Activated CD8-positive, alpha-beta memory T cell treated with anti-CD3 and anti-CD28 coated beads for 1 hour (primary cell): Measurements from ENCODE around the gene KIAA0319L.
A peak's percentile ranks its signal among the peaks of the same experiment; 100 is the strongest.

Experiments
- DNase-seq, 2 donors: peaks; one replicate each; pipeline ENCODE4 v3.0.0-alpha.2; 2020; ENCODE audit warnings: low read depth in 1 of 2; ENCODE audit errors: extremely low read depth in 1 of 2

The KIAA0319L gene

DNA sequence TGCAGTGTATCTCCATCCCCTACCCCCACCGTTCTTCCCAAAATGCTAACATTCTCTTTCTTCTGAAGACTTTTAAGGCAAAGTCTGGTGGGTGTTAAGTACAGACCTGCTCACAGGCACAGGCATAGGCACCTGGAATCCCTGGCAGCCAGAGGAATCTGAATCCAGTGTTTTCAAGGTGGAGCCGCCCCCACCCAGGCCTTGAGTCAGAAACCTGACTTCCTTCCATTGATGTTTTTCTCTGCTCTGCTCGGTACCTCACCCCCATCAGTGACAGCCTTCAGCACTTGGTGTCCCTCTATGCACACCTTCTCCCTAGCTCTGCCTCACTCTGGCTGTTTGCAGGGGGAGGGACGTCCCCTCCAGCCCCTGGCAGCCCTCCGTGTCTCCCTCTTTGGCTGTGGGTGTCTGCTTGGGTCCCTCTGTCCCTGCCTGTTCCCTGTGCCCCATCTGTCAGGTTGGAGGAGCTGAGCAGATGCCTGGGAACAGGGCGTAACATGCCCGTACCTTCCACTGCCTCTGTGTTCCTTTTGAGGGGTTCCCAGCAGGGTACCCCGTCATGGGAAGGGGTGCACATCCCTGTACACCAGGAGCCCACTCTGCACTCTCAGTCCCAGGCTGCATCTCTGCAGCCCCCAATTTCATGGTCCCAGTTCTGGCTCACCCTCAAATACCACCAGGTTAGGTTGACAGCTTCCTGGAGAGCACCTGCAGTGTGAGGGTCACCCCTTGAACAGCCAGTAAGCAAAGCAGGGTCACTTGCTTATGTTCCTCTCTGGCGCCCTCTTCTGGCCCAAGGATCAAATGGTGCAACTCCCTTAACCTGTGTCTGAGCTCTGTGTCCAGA lies 7.1 kb upstream of the KIAA0319L start:
- peak; percentile 53 to 64 for DNase-seq

DNA sequence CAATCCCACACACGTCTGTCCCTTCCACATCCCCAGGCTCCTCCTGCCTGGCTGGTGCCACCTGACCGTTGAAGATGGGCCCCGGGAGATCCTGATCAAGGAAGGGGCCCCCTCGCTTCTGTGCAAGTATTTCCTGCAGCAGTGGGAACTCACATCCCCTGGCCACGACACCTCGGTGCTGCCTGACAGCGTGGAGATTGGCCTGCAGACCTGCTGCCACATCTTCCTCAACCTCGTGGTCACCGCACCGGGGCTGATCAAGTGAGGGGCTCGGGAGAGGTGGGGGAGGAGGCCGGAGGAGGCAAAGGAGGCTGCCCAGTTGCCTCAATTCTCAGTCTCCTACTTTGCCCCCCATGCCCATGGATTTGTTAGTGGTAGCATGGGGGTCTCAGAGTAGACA lies 6.0 kb upstream of the KIAA0319L start:
- DNase-seq, result no peak

DNA sequence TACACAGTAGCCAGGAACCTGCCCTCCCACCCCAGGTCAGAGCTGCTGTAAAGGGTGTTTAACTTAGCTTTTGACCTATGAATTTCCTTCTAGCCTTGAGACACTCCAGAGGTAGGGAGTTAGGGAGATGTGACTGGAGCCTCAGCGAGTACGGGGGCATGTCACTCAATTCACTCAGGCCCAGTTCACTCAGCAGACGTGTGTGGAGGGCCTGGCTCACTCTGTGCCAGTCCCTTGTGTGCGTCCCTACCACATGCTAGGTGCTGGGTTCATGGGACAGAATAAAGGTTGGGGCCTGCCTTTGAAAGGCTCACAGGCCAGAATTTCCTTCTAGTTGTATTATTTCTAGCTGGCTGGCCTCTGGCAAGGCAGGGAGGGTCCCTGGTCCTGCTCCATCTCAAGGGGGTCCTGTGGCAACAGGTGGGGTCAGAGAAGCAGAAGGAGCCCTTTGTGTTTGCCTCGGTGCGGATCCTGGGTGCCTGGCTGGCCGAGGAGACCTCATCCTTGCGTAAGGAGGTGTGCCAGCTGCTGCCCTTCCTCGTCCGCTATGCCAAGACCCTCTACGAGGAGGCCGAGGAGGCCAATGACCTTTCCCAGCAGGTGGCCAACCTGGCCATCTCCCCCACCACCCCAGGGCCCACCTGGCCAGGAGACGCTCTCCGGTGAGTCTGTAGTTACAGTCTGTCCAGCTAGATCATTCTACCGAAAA lies 4.9 kb upstream of the KIAA0319L start:
- DNase-seq, result no peak

DNA sequence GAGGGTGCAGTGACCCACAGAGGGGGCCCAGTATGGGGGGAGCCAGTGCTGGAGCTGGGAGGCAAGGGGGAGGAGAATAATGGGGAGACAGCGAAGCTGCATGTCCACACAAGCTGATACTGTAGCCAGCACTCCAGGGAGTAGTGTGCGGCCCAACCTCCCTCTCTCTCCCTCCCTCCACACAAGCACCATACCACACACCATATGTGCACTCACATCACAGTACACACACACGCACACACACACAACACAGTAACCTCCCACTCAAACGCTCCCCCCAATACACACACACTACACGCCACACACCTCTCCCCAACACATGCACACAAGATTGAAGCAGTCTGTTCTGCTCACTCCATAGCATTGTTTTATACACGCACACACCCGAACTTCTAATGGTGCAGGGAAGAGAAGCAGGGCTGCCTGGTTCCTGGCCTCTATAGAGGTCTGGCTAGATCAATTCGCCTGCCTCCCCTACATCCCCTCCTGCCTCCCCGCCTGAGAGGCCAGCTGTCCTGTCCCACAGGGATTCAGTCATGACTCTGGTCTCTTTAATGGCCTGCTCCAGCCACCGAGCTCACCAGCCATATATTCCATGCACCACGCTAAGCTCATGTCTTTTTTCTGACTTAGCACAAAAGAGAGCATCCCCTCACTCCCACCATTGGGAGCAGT lies 4.2 kb upstream of the KIAA0319L start:
- no peak for DNase-seq

DNA sequence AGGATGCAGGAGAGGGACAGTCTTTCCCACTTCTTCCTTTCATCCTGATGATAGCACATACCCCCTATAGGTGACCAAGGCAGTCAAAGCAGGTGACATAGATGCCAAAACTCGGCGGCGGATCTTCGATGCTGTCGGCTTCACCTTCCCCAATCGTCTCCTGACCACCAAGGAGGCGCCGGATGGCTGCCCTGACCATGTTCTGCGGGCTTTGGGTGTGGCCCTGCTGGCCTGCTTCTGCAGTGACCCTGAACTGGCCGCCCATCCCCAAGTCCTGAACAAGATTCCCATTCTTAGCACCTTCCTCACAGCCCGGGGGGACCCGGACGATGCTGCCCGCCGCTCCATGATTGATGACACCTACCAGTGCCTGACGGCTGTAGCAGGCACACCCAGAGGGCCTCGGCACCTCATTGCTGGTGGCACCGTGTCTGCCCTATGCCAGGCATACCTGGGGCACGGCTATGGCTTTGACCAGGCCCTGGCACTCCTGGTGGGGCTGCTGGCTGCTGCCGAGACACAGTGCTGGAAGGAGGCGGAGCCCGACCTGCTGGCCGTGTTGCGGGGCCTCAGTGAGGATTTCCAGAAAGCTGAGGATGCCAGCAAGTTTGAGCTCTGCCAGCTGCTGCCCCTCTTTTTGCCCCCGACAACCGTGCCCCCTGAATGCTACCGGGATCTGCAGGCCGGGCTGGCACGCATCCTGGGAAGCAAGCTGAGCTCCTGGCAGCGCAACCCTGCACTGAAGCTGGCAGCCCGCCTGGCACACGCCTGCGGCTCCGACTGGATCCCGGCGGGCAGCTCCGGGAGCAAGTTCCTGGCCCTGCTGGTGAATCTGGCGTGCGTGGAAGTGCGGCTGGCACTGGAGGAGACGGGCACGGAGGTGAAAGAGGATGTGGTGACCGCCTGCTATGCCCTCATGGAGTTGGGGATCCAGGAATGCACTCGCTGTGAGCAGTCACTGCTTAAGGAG lies 3.3 kb upstream of the KIAA0319L start:
- no peak for DNase-seq

DNA sequence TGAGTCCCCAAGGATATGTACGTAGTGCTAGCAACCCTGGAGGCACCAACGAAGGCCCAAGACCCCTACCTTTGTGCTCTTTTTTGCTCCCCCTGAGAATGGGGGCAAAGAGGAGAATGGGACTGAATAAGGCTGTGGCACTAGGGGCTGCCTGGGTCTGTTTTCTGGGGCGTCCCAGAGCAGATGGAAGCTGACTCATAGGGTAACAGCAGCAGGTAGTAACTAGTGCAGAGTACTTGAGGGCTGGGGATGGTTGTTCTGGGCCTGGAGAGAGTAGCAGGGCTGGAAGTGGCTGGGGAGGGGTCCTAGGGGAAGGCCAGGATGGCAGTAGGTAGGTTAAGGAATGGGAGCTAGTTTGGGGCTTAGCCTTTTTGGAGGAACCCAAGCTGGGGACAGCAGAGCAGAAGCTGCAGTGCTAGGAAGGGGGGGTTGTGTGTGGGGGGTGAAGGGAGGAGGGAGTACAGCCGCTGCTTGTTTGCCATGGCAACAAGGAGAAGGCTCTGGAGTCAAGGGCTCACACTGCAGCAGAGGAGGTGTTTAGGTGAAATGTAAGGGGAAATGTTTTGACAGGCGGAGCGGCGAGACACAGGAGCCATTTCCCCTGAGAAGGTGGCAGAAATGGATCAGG lies 2.2 kb upstream of the KIAA0319L start:
- no peak for DNase-seq

DNA sequence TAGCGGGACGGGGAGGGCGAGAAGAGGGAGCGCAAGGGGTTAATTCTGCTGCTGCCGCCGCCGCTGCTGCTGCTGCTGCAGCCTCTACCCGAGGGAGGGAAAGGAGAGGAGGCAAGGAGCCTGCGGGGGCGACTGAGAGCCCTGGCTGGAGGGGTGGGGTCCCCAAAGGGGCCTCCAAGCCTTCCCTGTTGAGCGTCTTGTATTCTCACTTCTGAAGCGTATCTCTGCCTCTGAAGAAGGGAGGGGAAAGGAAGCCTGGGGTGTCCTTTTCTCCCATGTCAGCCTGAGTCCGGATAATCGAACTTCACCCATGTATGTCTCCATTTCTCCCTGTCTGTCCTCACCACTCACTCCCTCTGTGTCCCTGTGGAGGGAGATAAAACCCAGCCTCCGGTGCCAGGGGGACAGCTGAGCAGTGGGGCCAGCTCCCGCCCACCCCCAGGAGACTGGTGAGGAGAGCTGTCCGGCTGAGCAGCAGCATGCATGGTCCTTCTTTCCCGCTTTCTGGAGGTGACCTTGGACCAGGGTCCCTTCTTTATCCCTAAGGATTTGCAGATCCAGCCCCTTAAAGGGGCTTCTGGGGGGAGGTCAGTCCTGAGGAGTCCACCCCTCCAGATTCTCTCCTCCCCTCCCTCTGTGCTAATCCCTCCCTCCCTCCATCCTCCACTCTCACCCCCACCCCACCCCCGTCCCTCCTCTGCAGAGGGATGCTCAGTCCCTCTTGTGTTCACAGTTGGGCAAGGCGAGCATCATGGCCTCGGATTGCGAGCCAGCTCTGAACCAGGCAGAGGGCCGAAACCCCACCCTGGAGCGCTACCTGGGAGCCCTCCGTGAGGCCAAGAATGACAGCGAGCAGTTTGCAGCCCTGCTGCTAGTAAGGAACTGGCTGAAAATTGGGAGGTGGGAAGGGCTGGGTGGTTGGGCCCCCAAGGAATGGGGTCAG lies 1.4 kb upstream of the KIAA0319L start:
- no peak for DNase-seq

DNA sequence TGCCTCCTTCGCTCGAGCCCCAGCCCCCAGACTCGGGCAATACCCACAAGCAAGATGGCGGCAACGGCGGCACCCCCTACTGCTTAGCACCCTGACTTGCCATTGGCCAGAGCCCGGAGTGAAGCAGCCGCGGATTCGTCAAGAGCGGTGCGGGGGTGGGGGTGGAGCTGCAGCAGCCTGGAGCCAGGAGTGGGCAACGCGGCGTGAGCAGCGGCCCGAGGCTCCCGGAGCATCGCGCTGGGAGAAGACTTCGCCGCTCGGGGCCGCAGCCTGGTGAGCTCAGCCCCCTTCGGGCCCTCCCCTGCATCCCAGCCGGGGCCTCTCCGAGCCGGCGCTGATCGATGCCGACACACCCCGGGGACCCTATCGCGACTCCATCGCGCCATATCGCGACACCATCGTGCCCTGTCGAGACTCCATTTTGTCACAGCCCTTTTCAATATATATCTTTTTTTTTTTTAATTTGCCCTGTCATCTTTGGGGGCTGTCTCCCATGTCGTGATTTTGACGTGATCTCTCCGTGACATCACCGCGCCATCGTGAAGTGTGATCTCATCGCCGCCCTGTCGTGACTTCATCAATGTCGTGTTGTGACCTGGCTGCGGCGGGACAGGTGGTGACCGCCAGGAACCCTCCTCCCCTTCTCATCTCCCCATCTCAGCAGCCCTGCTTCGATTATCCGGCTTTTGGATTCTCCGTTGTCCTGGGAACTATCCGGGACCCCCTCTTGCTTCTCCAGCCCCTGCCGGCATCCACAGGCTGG lies 589 bp upstream of the KIAA0319L start, which contains the start of gene NCDN:
Gene NCDN, plus strand, starts transcription at position 189 of the 763 bp plus-strand sequence. Its CDS starts 392 bp downstream, at position 581.
- DNase-seq, result peak; percentile 85 to 91

DNA sequence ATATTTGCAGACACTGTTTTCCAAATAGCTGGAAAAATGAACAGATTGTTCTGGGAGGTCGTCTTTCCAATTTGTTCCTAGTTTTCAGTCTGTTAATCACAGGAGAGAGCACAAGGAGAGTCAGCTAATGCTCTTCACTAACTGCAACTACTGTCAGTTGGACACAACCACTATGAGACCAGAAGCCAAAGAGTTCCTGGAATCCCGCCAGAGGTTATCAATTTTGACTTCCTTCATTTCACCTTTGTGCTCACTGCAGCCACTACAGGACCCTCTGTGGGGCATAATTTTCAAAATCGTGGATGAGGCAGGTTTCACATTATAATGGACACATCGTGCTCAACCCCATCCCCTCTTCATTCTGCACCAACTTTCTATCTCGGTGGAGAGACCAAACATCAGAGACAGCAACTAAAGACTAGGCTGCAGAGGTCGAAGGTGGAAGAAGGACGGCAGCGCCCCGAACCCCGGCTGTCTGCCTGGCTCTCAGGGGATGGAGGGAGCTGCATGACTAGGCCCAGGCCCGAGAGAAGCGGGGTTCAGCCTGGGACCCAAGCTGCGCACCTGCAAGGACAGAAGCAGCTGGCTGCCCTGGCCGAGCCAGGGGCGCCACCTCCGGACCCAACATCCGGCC lies 602 bp downstream of the KIAA0319L start:
- DNase-seq, result no peak

DNA sequence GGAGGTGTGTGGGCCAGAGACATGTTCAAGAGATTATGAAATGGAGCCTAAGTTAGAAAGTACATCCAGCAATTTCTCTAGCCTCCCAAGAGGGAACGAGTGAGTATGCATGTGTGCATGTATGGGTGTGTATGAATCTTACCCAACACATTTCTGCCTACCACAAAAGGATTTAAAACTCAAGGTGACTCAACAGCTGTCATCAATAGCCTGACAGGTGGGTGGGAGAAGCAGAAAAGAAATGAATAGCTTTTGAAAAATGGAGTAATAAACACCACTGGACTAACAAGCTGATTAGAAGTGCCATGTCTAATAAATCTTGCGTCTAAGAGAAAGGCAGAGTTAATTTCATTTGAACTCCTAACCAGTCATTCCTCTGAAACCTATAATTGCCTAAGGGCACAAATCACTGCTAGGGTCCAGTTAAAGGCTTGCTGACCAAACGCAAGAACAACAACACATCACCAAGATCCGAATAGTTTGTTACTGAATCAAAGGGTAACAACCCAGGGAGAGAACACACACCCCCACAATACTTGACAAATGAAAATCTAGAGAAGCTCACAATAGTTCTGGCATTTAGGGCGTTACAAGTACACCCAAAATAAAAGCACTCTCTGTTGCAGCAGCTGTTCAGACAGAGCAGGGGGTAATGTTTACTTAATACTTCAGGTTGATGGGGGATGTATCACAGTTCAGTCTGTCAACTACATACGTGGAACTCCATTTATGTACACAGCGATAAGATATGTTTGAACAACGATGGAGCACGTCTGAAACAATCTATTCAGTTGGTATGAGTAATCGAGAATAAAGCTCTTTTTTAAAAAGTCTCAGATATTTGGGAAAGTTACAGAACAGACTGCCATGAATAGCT lies 1.4 kb downstream of the KIAA0319L start:
- DNase-seq, result no peak

DNA sequence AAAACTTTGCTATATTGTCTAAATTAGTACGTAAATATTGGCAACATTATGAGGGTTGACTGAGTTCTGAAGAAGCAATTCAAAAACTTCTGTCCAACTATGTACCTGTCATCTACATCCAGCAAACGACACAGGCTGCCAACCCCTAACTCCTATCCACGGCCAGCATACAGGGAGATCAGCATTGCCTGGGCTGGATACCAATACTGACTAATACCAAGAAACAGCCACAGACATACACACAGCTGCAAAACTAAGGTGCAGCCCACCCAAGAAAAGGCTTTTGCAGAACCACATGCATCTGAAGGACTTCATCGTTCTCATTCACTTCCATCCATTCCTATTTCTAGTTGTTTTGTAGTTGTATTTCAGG lies 2.0 kb downstream of the KIAA0319L start:
- no peak for DNase-seq

DNA sequence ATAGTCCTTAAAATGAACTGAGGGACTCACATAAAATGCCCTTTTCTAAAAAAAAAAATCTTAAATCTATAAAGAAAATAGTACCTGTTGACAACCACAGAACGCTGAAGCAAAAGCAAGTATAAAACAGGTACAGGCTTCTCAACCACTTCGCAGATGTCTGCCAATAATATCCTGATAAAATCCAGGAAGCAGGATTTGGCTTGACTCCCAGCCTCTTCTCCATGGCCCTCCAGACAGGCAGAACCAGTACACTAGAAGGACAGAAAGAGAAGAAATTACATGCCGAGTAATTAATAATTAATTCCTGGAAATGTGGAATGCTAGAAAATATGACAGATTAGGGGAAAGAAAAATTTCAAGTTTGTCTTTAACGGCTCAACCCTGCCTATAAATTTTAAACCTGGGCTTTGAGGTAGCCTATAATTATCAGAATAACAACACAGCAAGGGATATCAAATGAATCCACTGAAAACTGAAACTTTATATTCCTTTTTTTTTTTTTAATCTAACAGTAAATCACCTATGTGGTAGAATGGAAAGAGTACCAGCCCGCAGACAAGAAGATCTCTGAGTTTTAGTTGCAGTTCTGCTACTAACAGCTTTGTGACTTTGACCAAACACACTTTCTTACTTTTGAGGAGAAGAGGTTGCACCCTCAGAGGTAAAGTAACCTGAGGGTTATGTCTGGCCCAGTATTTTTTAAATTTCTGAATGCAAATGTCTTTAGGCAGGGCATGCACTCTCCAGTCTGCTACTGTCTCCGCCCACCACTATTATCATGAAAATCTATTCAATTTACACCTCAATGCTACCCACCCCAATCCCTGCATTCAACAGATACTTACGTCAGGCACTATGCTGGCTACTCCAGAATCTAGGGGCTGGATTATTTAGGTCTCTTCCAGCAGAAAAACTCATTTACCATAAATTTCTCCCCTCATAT lies 2.7 kb downstream of the KIAA0319L start:
- DNase-seq, result no peak

DNA sequence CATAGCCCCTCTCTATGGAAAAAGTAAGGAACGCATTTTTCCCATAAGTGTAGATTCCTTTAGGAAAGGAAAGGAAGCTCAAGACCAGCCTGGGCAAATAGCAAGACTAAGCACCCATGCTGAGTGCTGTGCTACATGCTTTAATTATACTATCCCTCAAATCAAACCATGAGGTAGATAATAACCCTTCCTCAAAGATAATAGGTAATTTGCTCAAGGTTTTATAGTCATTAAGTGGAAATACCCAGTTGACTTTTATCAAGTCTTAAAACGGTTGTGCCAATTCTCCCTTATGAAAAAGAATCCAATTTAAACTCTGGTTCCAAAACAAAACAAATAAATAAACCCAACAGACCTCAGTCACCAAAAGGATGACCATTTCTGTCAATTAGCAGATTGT lies 3.4 kb downstream of the KIAA0319L start:
- DNase-seq, result no peak

DNA sequence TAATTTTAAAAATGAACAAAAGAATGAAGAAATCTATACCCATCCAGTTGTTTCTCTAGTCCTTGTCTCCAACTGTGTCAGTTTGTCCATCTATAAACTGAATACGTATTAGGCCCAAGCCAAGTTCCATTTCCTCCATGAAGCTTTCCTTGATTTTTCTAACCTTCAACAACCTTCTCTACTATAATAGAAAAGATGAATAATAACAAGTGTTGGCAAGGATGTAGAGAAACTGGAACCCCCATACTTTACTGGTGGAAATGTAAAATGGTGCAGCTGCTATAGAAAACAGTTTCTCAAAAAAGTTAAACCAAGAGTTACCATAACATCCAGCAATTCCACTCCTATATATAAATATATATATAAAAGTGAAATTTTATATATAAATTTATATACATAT lies 10.6 kb downstream of the KIAA0319L start:
- no peak for DNase-seq

DNA sequence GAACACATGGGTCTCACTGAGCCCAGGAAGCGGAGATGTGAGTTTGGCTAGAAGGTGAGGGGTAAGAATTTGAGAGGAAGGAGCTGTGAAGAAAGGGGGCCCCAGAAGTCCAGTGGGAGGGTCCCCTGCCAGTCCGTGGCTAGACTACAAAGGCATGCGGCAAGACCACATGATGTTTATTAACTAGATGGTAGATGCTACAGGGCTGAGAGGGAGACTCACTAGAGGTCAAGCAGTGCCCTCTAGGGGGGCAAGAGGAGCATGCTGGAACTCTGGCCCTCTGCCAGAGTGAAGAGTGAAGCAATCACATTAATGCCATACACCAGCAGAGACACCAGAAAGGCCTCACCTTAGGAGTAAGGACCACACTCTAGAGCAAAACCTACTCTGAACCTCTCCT lies 12.2 kb downstream of the KIAA0319L start:
- peak in 1 of 2 donors; percentile 29 for DNase-seq

DNA sequence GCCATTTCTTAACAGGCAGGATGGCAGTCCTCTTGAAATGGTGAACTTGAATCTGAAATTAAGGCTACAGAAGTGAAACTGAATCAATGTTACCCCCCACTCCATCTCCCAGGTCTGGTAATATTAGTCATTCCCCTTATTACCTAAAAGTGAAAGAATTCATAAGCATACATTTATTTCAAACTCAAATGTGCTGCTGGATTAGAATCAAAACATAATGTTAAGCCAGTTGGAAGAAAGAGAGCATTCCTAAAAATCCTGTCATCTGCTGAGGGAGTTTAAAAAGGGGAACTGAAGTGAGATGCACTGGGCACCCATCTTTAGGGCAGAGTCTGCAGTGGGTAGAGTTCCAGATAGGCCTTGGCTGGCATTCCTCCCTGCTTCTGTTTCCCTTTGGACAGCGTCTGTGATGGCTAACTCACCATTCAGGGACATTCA lies 17.4 kb downstream of the KIAA0319L start:
- DNase-seq, result no peak
